H1 (cell line): ENCODE results near the gene LRRC46. TPM values are rescaled to one million over a fixed set of nuclear protein-coding genes. Genes with fewer than 3 reads are reported as not detected.

Experiments
- CTCF ChIA-PET: fragments of 300-600 bp; sonication (Branson Sonifier 250); formaldehyde crosslinking; loops from one replicate; lab custom pipeline; 2021; ENCODE audit not compliant: partially characterized antibody; lab: Charles Lee
- POLR2A ChIA-PET: fragments of 300-600 bp; sonication (Branson Sonifier 250); formaldehyde crosslinking; loops from one replicate; lab custom pipeline; 2021; ENCODE audit warnings: inconsistent platforms; ENCODE audit not compliant: partially characterized antibody; lab: Charles Lee
- DNase-seq, 2 experiments: peaks; one replicate each; pipeline versions ENCODE4 v3.0.0 to v3.0.0-alpha.2; 2010 to 2022; ENCODE audit warnings: low spot score in 2 of 2, low read depth in 1 of 2, mixed read lengths in 1 of 2
- FAIRE-seq: peaks from 2 replicates; lab custom pipeline; 2011; peaks lifted over from hg19 to GRCh38; lab: Jason Lieb, UNC
- H2AFZ ChIP-seq: 2 replicates; pipeline ENCODE4 v1.8.1; 2012; ENCODE audit warnings: low read length, inconsistent platforms
- H2AK5ac ChIP-seq: 2 replicates; pipeline ENCODE4 v1.6.1; 2013; ENCODE audit warnings: low read depth, low read length
- H2BK120ac ChIP-seq: replicated peaks from 2 replicates; pipeline ENCODE3; 2013; ENCODE audit warnings: low read depth, low read length, inconsistent platforms
- H2BK12ac ChIP-seq: 2 replicates; pipeline ENCODE4 v1.6.1; 2013; ENCODE audit warnings: low read depth, low read length
- H2BK15ac ChIP-seq: 2 replicates; pipeline ENCODE4 v1.6.1; 2013; ENCODE audit warnings: low read length
- H2BK20ac ChIP-seq: 2 replicates; pipeline ENCODE4 v1.6.1; 2013; ENCODE audit warnings: low read length
- H2BK5ac ChIP-seq: 2 replicates; pipeline ENCODE4 v1.6.1; 2013; ENCODE audit warnings: low read depth, low read length
- H3K14ac ChIP-seq: 2 replicates; pipeline ENCODE4 v1.6.1; 2013; ENCODE audit warnings: inconsistent platforms; ENCODE audit not compliant: insufficient read length
- H3K18ac ChIP-seq: 2 replicates; pipeline ENCODE4 v1.6.1; 2013; ENCODE audit warnings: low read length; ENCODE audit errors: extremely low read depth
- H3K23ac ChIP-seq: 2 replicates; pipeline ENCODE4 v1.6.1; 2013; ENCODE audit warnings: inconsistent platforms; ENCODE audit not compliant: insufficient read length
- H3K23me2 ChIP-seq: 2 replicates; pipeline ENCODE4 v1.6.1; 2013; ENCODE audit warnings: low read depth, low read length
- H3K27ac ChIP-seq: 2 replicates; pipeline ENCODE4 v1.6.1; 2011; ENCODE audit warnings: low read depth, low read length, inconsistent platforms
- H3K27me3 ChIP-seq, 4 experiments: replicated peaks in 1 of 4; 1 replicate in 1 of 4; 2 replicates in 3 of 4; pipeline versions ENCODE4 v1.6.1 to v1.8.1; 2011 to 2013; ENCODE audit warnings: low read length in 3 of 4, mild to moderate bottlenecking in 3 of 4, inconsistent platforms in 2 of 4, mixed read lengths in 2 of 4, moderate library complexity in 1 of 4; ENCODE audit not compliant: control insufficient read depth in 3 of 4, insufficient read depth in 3 of 4; ENCODE audit errors: extremely low read depth in 1 of 4
- H3K36me3 ChIP-seq, 4 experiments: 2 replicates each; pipeline versions ENCODE4 v1.6.1 to v1.8.1; 2011 to 2013; ENCODE audit warnings: mild to moderate bottlenecking in 4 of 4, low read length in 3 of 4, moderate library complexity in 2 of 4, control low read depth in 1 of 4, inconsistent platforms in 1 of 4; ENCODE audit not compliant: insufficient read depth in 4 of 4, control insufficient read depth in 2 of 4
- H3K4ac ChIP-seq: replicated peaks from 2 replicates; pipeline ENCODE3; 2013; ENCODE audit warnings: low read length, low read depth, mixed read lengths, inconsistent platforms; ENCODE audit not compliant: insufficient read length
- H3K4me1 ChIP-seq, 4 experiments: replicated peaks in 1 of 4; 1 replicate in 1 of 4; 2 replicates in 3 of 4; pipeline versions ENCODE4 v1.6.1 to v1.8.1; 2011 to 2013; ENCODE audit warnings: low read length in 3 of 4, inconsistent platforms in 2 of 4, mixed read lengths in 1 of 4; ENCODE audit not compliant: insufficient read depth in 4 of 4, control insufficient read depth in 3 of 4
- H3K4me2 ChIP-seq, 2 experiments: 2 replicates each; pipeline versions ENCODE4 v1.6.1 to v1.8.1; 2011 to 2013; ENCODE audit warnings: low read depth in 2 of 2, low read length in 2 of 2, control low read depth in 1 of 2, inconsistent platforms in 1 of 2, mild to moderate bottlenecking in 1 of 2; ENCODE audit not compliant: insufficient read depth in 1 of 2
- H3K4me3 ChIP-seq, 4 experiments: fragments of 200-600, 300-600 bp in 1 of 4; sonication (generic), shearing (Covaris generic), sonication (Bioruptor Twin) in 1 of 4; 2 replicates each; pipeline versions ENCODE4 v1.5.1 to v1.8.1; 2011 to 2016; ENCODE audit warnings: low read length in 4 of 4, low read depth in 3 of 4, control low read depth in 2 of 4, inconsistent platforms in 2 of 4, mild to moderate bottlenecking in 2 of 4, mixed read lengths in 1 of 4, moderate library complexity in 1 of 4; ENCODE audit not compliant: insufficient read depth in 2 of 4; ENCODE audit errors: extremely low read depth in 1 of 4
- H3K56ac ChIP-seq: replicated peaks from 2 replicates; pipeline ENCODE3; 2013; ENCODE audit warnings: low read depth, mild to moderate bottlenecking, mixed read lengths, low read length, inconsistent platforms; ENCODE audit not compliant: insufficient read length
- H3K79me1 ChIP-seq: 2 replicates; pipeline ENCODE4 v1.6.1; 2013; ENCODE audit warnings: low read depth, low read length, control low read depth
- H3K79me2 ChIP-seq, 2 experiments: 2 replicates each; pipeline versions ENCODE4 v1.6.1 to v1.8.1; 2012 to 2013; ENCODE audit warnings: low read length in 2 of 2, mild to moderate bottlenecking in 2 of 2, inconsistent platforms in 1 of 2; ENCODE audit not compliant: insufficient read depth in 2 of 2, control insufficient read depth in 1 of 2
- H3K9ac ChIP-seq, 4 experiments: replicated peaks in 1 of 4; 1 replicate in 1 of 4; 2 replicates in 3 of 4; pipeline versions ENCODE4 v1.6.1 to v1.8.1; 2011 to 2013; ENCODE audit warnings: low read depth in 3 of 4, low read length in 3 of 4, control low read depth in 2 of 4, mild to moderate bottlenecking in 2 of 4, moderate library complexity in 2 of 4, inconsistent platforms in 1 of 4; ENCODE audit errors: extremely low read depth in 1 of 4
- H3K9me3 ChIP-seq, 2 experiments: 2 replicates each; pipeline versions ENCODE4 v1.6.1 to v1.8.1; 2012 to 2013; ENCODE audit warnings: mild to moderate bottlenecking in 2 of 2, moderate library complexity in 2 of 2, control low read depth in 1 of 2, inconsistent platforms in 1 of 2, low read depth in 1 of 2, low read length in 1 of 2, mixed read lengths in 1 of 2; ENCODE audit not compliant: insufficient read depth in 2 of 2
- H4K20me1 ChIP-seq, 2 experiments: replicated peaks in 1 of 2; 2 replicates each; pipeline versions ENCODE3 to v1.8.1; 2011 to 2013; ENCODE audit warnings: inconsistent platforms in 2 of 2, low read length in 2 of 2, mild to moderate bottlenecking in 1 of 2; ENCODE audit not compliant: insufficient read depth in 2 of 2, control insufficient read depth in 1 of 2
- H4K5ac ChIP-seq: 2 replicates; pipeline ENCODE4 v1.6.1; 2013; ENCODE audit warnings: low read length, low read depth, mixed read lengths, inconsistent platforms; ENCODE audit not compliant: insufficient read length
- H4K8ac ChIP-seq: 2 replicates; pipeline ENCODE4 v1.8.0; 2013; ENCODE audit warnings: mild to moderate bottlenecking, moderate library complexity, low read length, inconsistent platforms; ENCODE audit not compliant: insufficient read depth; ENCODE audit errors: extremely low read depth
- H4K91ac ChIP-seq: replicated peaks from 2 replicates; pipeline ENCODE3; 2013; ENCODE audit warnings: low read length, mixed read lengths, inconsistent platforms; ENCODE audit not compliant: insufficient read length
- BACH1 ChIP-seq: IDR thresholded peaks from 2 replicates; pipeline ENCODE4 v1.6.1; 2012; ENCODE audit warnings: low read length, improper control_type of control experiment
- HDAC6 ChIP-seq: IDR thresholded peaks from one replicate; pipeline ENCODE4 v1.7.1; 2012; ENCODE audit warnings: low read depth, mild to moderate bottlenecking, inconsistent platforms, low read length, moderate library complexity
- TBP ChIP-seq: IDR thresholded peaks from 2 replicates; pipeline ENCODE4 v1.6.1; 2011; ENCODE audit warnings: low read depth, low read length, improper control_type of control experiment
- WGBS, 2 experiments: shearing (Covaris generic) in 1 of 2; methylation state at CpG; one replicate each; pipeline versions ENCODE4 v1.1.6 to v1.1.7; 2013 to 2015; ENCODE audit warnings: low lambda C conversion rate in 2 of 2, mixed read lengths in 2 of 2, inconsistent platforms in 1 of 2, low coverage in 1 of 2, missing lambda C conversion rate in 1 of 2; ENCODE audit not compliant: insufficient replicate concordance in 2 of 2, insufficient coverage in 1 of 2, insufficient read length in 1 of 2; ENCODE audit errors: extremely low coverage in 1 of 2, missing lambda C conversion rate in 1 of 2; 5-methylcytosine and 5-hydroxymethylcytosine counted together
- polyA plus RNA-seq, 7 experiments: library from polyadenylated mRNA; depleted of rRNA in 3 of 7; stranded (reverse) in 5 of 7; unstranded in 2 of 7; fragments of >200 nt in 5 of 7; fragments of 200-250 nt in 2 of 7; gene quantifications; 1 replicate in 5 of 7; 2 replicates in 1 of 7; 4 replicates in 1 of 7; pipeline versions ENCODE4 v1.2.1 to v1.2.3, GENCODE V29; 2011 to 2013; ENCODE audit warnings: missing spikeins in 2 of 7, mixed read lengths in 2 of 7
- total RNA-seq: library from RNA; stranded (reverse); fragmentation: NEBNext Ultra II Directional; extraction: Animal tissue kit (Norgen Biotek cat#: 25700); gene quantifications from 2 replicates; pipeline ENCODE4 v1.2.1, GENCODE V29; 2021

Gene LRRC46
- total and polyA plus RNA-seq, 2 of the 8 experiments (the other 6 are each of a cell fraction or from before 2014, with no cell fraction given) = 0.18 TPM; not detected in 1

DNA sequence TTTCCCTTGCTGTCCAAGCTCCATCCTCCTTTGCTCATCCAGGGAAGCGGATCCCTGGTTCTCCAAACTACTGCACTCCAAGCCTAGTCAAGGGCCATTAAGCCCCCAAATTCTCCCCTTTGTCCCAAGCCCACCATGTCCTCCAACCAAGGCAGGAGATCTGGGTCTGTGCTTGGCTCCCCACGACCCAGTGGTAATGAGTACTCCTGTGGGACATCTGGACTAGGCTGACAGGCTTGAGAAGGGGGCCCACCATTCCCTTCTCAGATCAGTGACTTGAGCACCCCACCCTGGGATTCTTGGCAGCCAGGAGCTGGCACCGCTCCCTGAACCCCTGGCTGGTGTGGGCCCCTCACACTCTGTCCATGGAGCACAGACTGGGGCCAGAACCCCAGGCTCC, 27.0 kb upstream of the LRRC46 start:
- Histone ChIP-seq H3K23me2 (no peaks in the 10 kb centered on the region), H3K4me3 (no peak overlapping the region), H2BK120ac (no peak overlapping the region), H3K27me3 (no peaks in the 10 kb centered on the region), H3K56ac (no peak overlapping the region), H3K14ac (no peak overlapping the region), H2AK5ac (no peak overlapping the region), H4K20me1 (peaks cover 2% of the 10 kb centered on the region in 2 experiments), H4K5ac (no peak overlapping the region), H3K9me3 (no peaks in the 10 kb centered on the region), H3K23ac (no peak overlapping the region), H2BK12ac (no peak overlapping the region), H3K4ac (no peak overlapping the region), H4K8ac (no peak overlapping the region), H2BK20ac (no peak overlapping the region), H4K91ac (no peak overlapping the region), H2AFZ (no peak overlapping the region), H3K79me1 (no peaks in the 10 kb centered on the region), H3K4me2 (no peak overlapping the region), H2BK15ac (no peak overlapping the region), H3K4me1 (no peaks in the 10 kb centered on the region), H3K9ac (no peak overlapping the region), H3K36me3 (no peaks in the 10 kb centered on the region; a peak in 1 of 8 replicates), H3K18ac (no peak overlapping the region), H3K79me2 (no peaks in the 10 kb centered on the region), H2BK5ac (no peak overlapping the region), H3K27ac (no peak overlapping the region)
- TF ChIP-seq TBP = no peak
- TF ChIP-seq HDAC6 = no peak
- no peak for TF ChIP-seq BACH1
- CTCF ChIA-PET = interaction anchor here (0.7 to 5.6 kb wide), 10 partner anchors 11 to 1000 kb away, joined by 3 to 57 read pairs (median 4); partner anchors contain the start of gene OSBPL7
- POLR2A ChIA-PET = interaction anchor here (1.2 kb wide), 1 partner anchor 44 kb away, joined by 3 read pairs; no protein-coding TSS in a partner anchor
- 83% methylated on average over 3 of the region's 3 CpGs; no CpG with 5 or more reads in 1 of the 2 experiments for WGBS, 2 experiments
- DNase-seq = no peak
- FAIRE-seq = no peak
